H4 (cell line): ENCODE measurements around the gene OSBPL6. TPM values are rescaled to one million over a fixed set of nuclear protein-coding genes. Genes with fewer than 3 reads are reported as not detected.
"Not testable (repeated sequence)": the region's sequence is repeated elsewhere in the genome, so short reads cannot be mapped to it uniquely, and the experiment has no call there.

ENCODE experiments used
- DNase-seq: peaks from one replicate; pipeline ENCODE4 v3.0.0-alpha.2; 2015; ENCODE audit warnings: low spot score
- total RNA-seq: library from RNA; depleted of rRNA; stranded (reverse); fragments of >200 nt; shearing (Covaris generic); gene quantifications from 2 replicates; pipeline ENCODE4 v1.2.3, GENCODE V29; 2014

OSBPL6 gene
- total RNA-seq, 1 experiment from 2014 or later, result 10.1 TPM

- DNase-seq, result not testable (repeated sequence)
These were observed 4.1 kb downstream of the OSBPL6 start for GRCh38 chr2:178198441-178198840.

GRCh38 chr2:178199334-178199733 lies 5.0 kb downstream of the OSBPL6 start:
- DNase-seq, result no peak

GRCh38 chr2:178200331-178200730 lies 6.0 kb downstream of the OSBPL6 start:
- no peak for DNase-seq

- no peak for DNase-seq
These were observed 8.6 kb downstream of the OSBPL6 start for GRCh38 chr2:178202927-178203326.

- DNase-seq, result no peak
These were observed 10.7 kb downstream of the OSBPL6 start for GRCh38 chr2:178204977-178205376.

- DNase-seq, result no peak
These were observed 11.7 kb downstream of the OSBPL6 start for GRCh38 chr2:178205853-178206521.

GRCh38 chr2:178208336-178208735 lies 14.0 kb downstream of the OSBPL6 start:
- no peak for DNase-seq

GRCh38 chr2:178208817-178209216 lies 14.5 kb downstream of the OSBPL6 start:
- no peak for DNase-seq

- DNase-seq, result no peak
These were observed 17.1 kb downstream of the OSBPL6 start for GRCh38 chr2:178211460-178211859.

- no peak for DNase-seq
These were observed 17.6 kb downstream of the OSBPL6 start for GRCh38 chr2:178211943-178212342.

GRCh38 chr2:178213991-178214390 lies 19.7 kb downstream of the OSBPL6 start:
- DNase-seq, result no peak

- no peak for DNase-seq
These were observed 24.9 kb downstream of the OSBPL6 start for GRCh38 chr2:178219247-178219646.

- DNase-seq, result no peak
These were observed 26.5 kb downstream of the OSBPL6 start for GRCh38 chr2:178220814-178221213.

- DNase-seq, result no peak
These were observed 27.2 kb downstream of the OSBPL6 start for GRCh38 chr2:178221556-178221955.

GRCh38 chr2:178223806-178224205 lies 29.5 kb downstream of the OSBPL6 start:
- DNase-seq, result no peak

GRCh38 chr2:178225006-178225805 lies 30.9 kb downstream of the OSBPL6 start:
- no peak for DNase-seq

GRCh38 chr2:178227187-178227586 lies 32.9 kb downstream of the OSBPL6 start:
- peak; percentile 9 for DNase-seq

- no peak for DNase-seq
These were observed 35.6 kb downstream of the OSBPL6 start for GRCh38 chr2:178229927-178230326.

- DNase-seq, result no peak
These were observed 36.1 kb downstream of the OSBPL6 start for GRCh38 chr2:178230396-178230795.

GRCh38 chr2:178233428-178233827 lies 39.1 kb downstream of the OSBPL6 start:
- no peak for DNase-seq

GRCh38 chr2:178234648-178235047 lies 40.3 kb downstream of the OSBPL6 start:
- no peak for DNase-seq

- no peak for DNase-seq
These were observed 43.3 kb downstream of the OSBPL6 start for GRCh38 chr2:178237488-178238153.

GRCh38 chr2:178238154-178238521 lies 43.8 kb downstream of the OSBPL6 start:
- no peak for DNase-seq
